Measurements from ENCODE around the gene HTT-AS.

GRCh38 chr4:3083732-3084131 is 9.4 kb upstream of the HTT-AS start:
- no peak for TF ChIP-seq CTCF (IDR thresholded peaks at IDR 0.05)
- no peak for TF ChIP-seq POLR2AphosphoS5 (IDR thresholded peaks at IDR 0.05)
- no peak for TF ChIP-seq EP300 (IDR thresholded peaks at IDR 0.05)
- no peak for TF ChIP-seq POLR2A (IDR thresholded peaks at IDR 0.05)
